ENCODE data around the gene SLC28A1. TPM values are rescaled to one million over a fixed set of nuclear protein-coding genes. Genes with fewer than 3 reads are reported as not detected.

The SLC28A1 gene
- total RNA-seq, 1 experiment from 2014 or later = 1.1 TPM

DNA sequence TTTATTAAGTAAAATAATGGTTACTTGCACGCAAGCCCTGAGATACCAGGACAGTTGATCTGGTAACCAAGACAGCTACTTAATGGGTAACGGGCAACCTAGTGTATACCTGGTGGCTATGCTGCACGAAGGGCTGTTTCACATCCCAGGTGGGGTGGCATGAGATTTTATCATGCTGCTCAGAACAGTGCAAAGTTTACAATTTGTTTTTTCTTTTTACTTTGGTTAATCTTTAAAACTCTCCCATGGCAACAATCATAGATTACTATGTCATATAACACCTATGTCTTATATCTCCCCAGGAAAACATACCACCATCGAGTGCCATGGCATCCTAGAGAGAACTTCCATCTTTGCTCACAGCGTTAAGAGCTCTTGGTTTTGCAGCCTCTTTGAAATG lies 32.2 kb upstream of the SLC28A1 start:
- peaks cover 8% of the 10 kb centered on the region for H3K4me1 ChIP-seq (ENCODE audit: insufficient read depth, low read length)
- H3K4me3 ChIP-seq (ENCODE audit: low read length) = no peak overlapping the region
- H3K27ac ChIP-seq (ENCODE audit: low read length) = no peak overlapping the region
- no peaks in the 10 kb centered on the region for H3K9me3 ChIP-seq (ENCODE audit: low read length)
- no peak for ATAC-seq
- H3K4me2 ChIP-seq (ENCODE audit: low read length) = no peak overlapping the region
- H3K9ac ChIP-seq (ENCODE audit: low read length) = no peak overlapping the region
- CTCF ChIA-PET = interaction anchor here (0.7 kb wide), 1 partner anchor 264 kb away, joined by 3 read pairs; no protein-coding TSS in a partner anchor
- POLR2A ChIA-PET (ENCODE audit: unreplicated experiment) = interaction anchor here (0.6 kb wide), 1 partner anchor 24 kb away, joined by 6 read pairs; no protein-coding TSS in a partner anchor
- 0 out of 2 replicates have a peak overlapping the region, but pooled peaks have one; percentile 21 for H2AFZ ChIP-seq (ENCODE audit: low read length)
- no TSS peak for BruUV-seq (replicated peaks)
- H3K79me2 ChIP-seq (ENCODE audit: low read length) = no peaks in the 10 kb centered on the region
- no peak for DNase-seq
- H3F3A ChIP-seq (ENCODE audit: low read length, unreplicated experiment) = peaks cover 3% of the 10 kb centered on the region
- no peak for TF ChIP-seq EZH2 (IDR thresholded peaks at IDR 0.05; ENCODE audit: low read length, unreplicated experiment)
- no peak for TF ChIP-seq EZH2phosphoT487 (IDR thresholded peaks at IDR 0.05; ENCODE audit: borderline replicate concordance, low read length)
- TF ChIP-seq, protein P1, sequence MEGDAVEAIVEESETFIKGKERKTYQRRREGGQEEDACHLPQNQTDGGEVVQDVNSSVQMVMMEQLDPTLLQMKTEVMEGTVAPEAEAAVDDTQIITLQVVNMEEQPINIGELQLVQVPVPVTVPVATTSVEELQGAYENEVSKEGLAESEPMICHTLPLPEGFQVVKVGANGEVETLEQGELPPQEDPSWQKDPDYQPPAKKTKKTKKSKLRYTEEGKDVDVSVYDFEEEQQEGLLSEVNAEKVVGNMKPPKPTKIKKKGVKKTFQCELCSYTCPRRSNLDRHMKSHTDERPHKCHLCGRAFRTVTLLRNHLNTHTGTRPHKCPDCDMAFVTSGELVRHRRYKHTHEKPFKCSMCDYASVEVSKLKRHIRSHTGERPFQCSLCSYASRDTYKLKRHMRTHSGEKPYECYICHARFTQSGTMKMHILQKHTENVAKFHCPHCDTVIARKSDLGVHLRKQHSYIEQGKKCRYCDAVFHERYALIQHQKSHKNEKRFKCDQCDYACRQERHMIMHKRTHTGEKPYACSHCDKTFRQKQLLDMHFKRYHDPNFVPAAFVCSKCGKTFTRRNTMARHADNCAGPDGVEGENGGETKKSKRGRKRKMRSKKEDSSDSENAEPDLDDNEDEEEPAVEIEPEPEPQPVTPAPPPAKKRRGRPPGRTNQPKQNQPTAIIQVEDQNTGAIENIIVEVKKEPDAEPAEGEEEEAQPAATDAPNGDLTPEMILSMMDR (conservative IDR thresholded peaks at IDR 0.05; ENCODE audit: low read depth, low read length) = no peak
- H4K20me1 ChIP-seq (ENCODE audit: low read length) = no peaks in the 10 kb centered on the region
- intact Hi-C loops (cut with micrococcal nuclease) = no loop called here
- H3K36me3 ChIP-seq (ENCODE audit: low read depth, low read length) = no peaks in the 10 kb centered on the region
- H3K27me3 ChIP-seq (ENCODE audit: low read length) = no peaks in the 10 kb centered on the region
- H3K9me2 ChIP-seq (replicated peaks; ENCODE audit: low read length) = no peaks in the 10 kb centered on the region

DNA sequence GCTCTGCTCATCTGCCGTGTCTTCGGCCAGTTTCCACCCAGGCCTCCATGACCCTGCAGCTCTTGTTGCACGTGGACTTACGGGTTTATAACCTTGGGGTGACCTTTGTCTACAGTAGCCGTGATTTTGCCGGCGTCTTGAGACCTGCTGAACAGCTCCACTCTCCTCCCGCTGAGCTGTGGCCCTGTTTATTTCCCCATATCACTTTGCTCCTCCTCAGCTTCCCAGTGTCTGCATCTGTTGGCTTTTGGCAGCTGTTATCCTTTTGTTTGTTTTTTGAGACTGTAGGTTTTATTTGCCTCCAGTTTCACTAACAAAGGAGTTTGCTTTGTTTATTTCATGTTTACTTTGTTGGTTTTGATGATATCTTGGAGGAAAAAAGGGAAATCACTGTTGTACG lies 29.3 kb upstream of the SLC28A1 start:
- Histone ChIP-seq H3K4me2 (ENCODE audit: low read length) (no peak overlapping the region), H3K27me3 (ENCODE audit: low read length) (no peaks in the 10 kb centered on the region), H3K79me2 (ENCODE audit: low read length) (peaks cover 6% of the 10 kb centered on the region), H3K4me3 (ENCODE audit: low read length) (no peak overlapping the region), H2AFZ (ENCODE audit: low read length) (peak overlapping the region; percentile 30; the same call in 1 of the 2 replicates), H3K9ac (ENCODE audit: low read length) (no peak overlapping the region), H3K9me2 (replicated peaks; ENCODE audit: low read length) (no peaks in the 10 kb centered on the region), H3K36me3 (ENCODE audit: low read depth, low read length) (no peaks in the 10 kb centered on the region), H3K9me3 (ENCODE audit: low read length) (no peaks in the 10 kb centered on the region), H3F3A (ENCODE audit: low read length, unreplicated experiment) (no peaks in the 10 kb centered on the region), H3K27ac (ENCODE audit: low read length) (no peak overlapping the region), H4K20me1 (ENCODE audit: low read length) (no peaks in the 10 kb centered on the region), H3K4me1 (ENCODE audit: insufficient read depth, low read length) (peaks cover 32% of the 10 kb centered on the region)
- intact Hi-C loops (cut with micrococcal nuclease) = no loop called here
- CTCF ChIA-PET = no interaction called here
- BruUV-seq (replicated peaks) = no TSS peak
- TF ChIP-seq EZH2 (IDR thresholded peaks at IDR 0.05; ENCODE audit: low read length, unreplicated experiment) = no peak
- DNase-seq (peak; percentile 20), ATAC-seq (no peak)
- POLR2A ChIA-PET (ENCODE audit: unreplicated experiment) = no interaction called here

DNA sequence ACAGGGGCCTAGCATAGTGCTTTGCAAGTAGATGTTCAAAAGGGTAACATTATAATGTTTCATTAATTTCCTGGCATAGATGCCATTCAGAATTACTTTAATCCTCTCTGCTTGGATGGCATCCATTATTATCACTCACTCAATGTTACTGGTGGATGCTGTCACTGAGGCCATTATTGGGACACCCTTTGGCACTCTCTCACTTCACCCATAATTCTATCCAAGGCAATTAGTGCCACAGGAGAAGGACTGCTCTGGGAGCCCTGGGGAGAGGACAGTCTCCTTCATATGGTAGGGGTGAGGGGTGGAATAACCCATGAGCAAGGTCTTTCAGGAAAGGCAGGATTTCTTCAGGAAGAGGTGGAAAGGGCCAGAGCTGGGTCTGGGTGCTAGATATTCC lies 28.7 kb upstream of the SLC28A1 start:
- DNase-seq (no peak), ATAC-seq (no peak)
- no peak overlapping the region for H3K27ac ChIP-seq (ENCODE audit: low read length)
- H3K9me2 ChIP-seq (replicated peaks; ENCODE audit: low read length) = no peaks in the 10 kb centered on the region
- H4K20me1 ChIP-seq (ENCODE audit: low read length) = no peaks in the 10 kb centered on the region
- H3K4me1 ChIP-seq (ENCODE audit: insufficient read depth, low read length) = peaks cover 38% of the 10 kb centered on the region
- H3K4me3 ChIP-seq (ENCODE audit: low read length) = no peak overlapping the region
- H3K79me2 ChIP-seq (ENCODE audit: low read length) = peaks cover 12% of the 10 kb centered on the region
- no TSS peak for BruUV-seq (replicated peaks)
- intact Hi-C loops (cut with micrococcal nuclease) = no loop called here
- no peak overlapping the region for H2AFZ ChIP-seq (ENCODE audit: low read length)
- CTCF ChIA-PET = no interaction called here
- TF ChIP-seq, protein P1 (conservative IDR thresholded peaks at IDR 0.05; ENCODE audit: low read depth, low read length) = no peak
- TF ChIP-seq EZH2phosphoT487 (IDR thresholded peaks at IDR 0.05; ENCODE audit: borderline replicate concordance, low read length) (no peak), EZH2 (IDR thresholded peaks at IDR 0.05; ENCODE audit: low read length, unreplicated experiment) (no peak)
- POLR2A ChIA-PET (ENCODE audit: unreplicated experiment) = no interaction called here
- no peaks in the 10 kb centered on the region for H3K9me3 ChIP-seq (ENCODE audit: low read length)
- no peaks in the 10 kb centered on the region for H3K36me3 ChIP-seq (ENCODE audit: low read depth, low read length)
- no peak overlapping the region for H3K4me2 ChIP-seq (ENCODE audit: low read length)
- no peak overlapping the region for H3K9ac ChIP-seq (ENCODE audit: low read length)
- H3K27me3 ChIP-seq (ENCODE audit: low read length) = no peaks in the 10 kb centered on the region
- no peaks in the 10 kb centered on the region for H3F3A ChIP-seq (ENCODE audit: low read length, unreplicated experiment)
